Measurements from ENCODE around the gene PRSS58.

Gene PRSS58

DNA sequence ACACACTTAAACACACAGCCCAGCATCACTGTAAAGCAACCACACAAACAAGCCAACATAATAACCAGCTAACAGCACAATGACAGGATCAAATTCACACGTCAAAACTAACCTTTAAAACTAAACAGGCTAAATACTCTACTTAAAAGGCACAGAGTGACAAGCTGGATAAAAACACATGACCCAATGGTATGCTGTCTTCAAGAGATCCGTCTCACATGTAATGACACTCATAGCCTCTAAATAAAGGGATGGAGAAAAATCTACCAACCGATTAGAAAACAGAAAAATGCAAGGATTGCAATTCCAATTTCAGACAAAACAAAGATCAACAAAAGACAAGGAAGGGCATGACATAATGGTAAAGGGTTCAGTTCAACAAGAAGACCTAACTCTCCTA, 17.2 kb upstream of the PRSS58 start:
- H3K4me1 ChIP-seq (ENCODE audit: control insufficient read depth in 1 of 2, insufficient read depth in 2 of 2, low read length in 2 of 2): no peaks in the 10 kb centered on the region
- no peaks in the 10 kb centered on the region for H3K27me3 ChIP-seq (ENCODE audit: low read depth, low read length)
- no peak overlapping the region for H3K4me3 ChIP-seq (ENCODE audit: low read depth in 1 of 2, low read length in 2 of 2)
- H3K27ac ChIP-seq (ENCODE audit: low read length): no peak overlapping the region
- no peaks in the 10 kb centered on the region for H3K36me3 ChIP-seq (ENCODE audit: control insufficient read depth in 1 of 2, insufficient read depth in 2 of 2, low read length in 2 of 2)
- peaks cover 3 to 11% of the 10 kb centered on the region in 2 donors for H3K9me3 ChIP-seq (ENCODE audit: control insufficient read depth in 1 of 2, low read length in 2 of 2)

DNA sequence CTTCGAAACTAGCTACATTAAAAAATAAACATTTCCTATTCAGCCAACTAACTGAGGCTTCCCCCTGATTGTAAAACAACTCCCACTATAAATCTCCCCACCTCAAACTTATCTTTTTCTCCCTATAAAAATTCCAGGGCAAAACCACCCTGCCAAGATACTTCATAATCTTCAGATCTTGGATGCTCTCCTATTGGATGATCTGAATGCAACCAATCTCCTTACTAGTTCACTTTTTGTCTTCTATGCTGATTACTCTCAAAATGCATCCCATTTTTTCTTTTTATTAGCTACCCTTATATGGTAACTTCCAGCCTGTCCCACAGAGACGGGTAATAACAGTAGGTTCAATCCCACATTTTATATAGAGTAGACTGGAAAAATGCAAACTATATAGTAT, 15.0 kb upstream of the PRSS58 start:
- no peaks in the 10 kb centered on the region for H3K27me3 ChIP-seq (ENCODE audit: low read depth, low read length)
- H3K9me3 ChIP-seq (ENCODE audit: control insufficient read depth in 1 of 2, low read length in 2 of 2): peaks cover 3 to 11% of the 10 kb centered on the region in 2 donors
- H3K36me3 ChIP-seq (ENCODE audit: control insufficient read depth in 1 of 2, insufficient read depth in 2 of 2, low read length in 2 of 2): no peaks in the 10 kb centered on the region
- no peak overlapping the region for H3K27ac ChIP-seq (ENCODE audit: low read length)
- H3K4me1 ChIP-seq (ENCODE audit: control insufficient read depth in 1 of 2, insufficient read depth in 2 of 2, low read length in 2 of 2): no peaks in the 10 kb centered on the region
- H3K4me3 ChIP-seq (ENCODE audit: low read depth in 1 of 2, low read length in 2 of 2): no peak overlapping the region

DNA sequence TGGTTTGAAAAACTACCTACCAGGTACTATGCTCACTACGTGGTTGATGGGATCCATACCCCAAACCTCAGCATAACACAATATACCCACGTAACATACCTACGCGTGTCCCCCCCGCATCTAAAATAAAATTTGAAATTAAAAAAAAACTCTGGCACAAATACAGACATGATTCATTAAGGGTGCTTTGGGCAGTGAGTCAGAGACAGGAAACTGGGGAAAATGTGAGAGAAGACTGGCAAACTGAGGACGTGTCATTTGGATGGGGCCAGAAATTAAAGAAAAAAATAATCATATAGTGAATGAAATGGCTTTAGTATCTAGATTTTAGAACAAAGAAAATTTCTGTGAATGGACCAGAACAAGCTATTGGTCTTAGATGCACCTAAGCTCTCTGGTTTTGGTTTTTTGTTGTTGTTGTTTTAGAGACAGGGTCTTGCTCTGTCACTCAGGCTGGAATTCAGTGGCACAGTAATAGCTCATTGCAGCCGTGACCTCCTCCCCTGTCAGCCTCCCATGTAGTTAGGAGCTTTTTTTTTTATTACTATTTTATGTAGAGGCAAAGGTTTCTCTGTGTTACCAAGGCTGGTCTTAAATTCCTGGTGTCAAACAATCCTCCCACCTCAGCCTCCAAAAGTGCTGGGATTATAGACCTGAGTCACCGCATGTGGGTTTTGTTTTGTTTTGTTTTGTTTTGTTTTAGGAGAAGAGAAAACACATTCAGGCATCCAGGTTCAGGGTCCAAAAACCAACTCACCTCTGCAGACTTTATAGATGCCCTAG, 5.9 kb upstream of the PRSS58 start:
- H3K4me1 ChIP-seq (ENCODE audit: control insufficient read depth in 1 of 2, insufficient read depth in 2 of 2, low read length in 2 of 2): no peaks in the 10 kb centered on the region
- H3K36me3 ChIP-seq (ENCODE audit: control insufficient read depth in 1 of 2, insufficient read depth in 2 of 2, low read length in 2 of 2): no peaks in the 10 kb centered on the region
- H3K4me3 ChIP-seq (ENCODE audit: low read depth in 1 of 2, low read length in 2 of 2): no peak overlapping the region
- no peaks in the 10 kb centered on the region for H3K27me3 ChIP-seq (ENCODE audit: low read depth, low read length)
- H3K27ac ChIP-seq (ENCODE audit: low read length): no peak overlapping the region
- H3K9me3 ChIP-seq (ENCODE audit: control insufficient read depth in 1 of 2, low read length in 2 of 2): no peaks in the 10 kb centered on the region

DNA sequence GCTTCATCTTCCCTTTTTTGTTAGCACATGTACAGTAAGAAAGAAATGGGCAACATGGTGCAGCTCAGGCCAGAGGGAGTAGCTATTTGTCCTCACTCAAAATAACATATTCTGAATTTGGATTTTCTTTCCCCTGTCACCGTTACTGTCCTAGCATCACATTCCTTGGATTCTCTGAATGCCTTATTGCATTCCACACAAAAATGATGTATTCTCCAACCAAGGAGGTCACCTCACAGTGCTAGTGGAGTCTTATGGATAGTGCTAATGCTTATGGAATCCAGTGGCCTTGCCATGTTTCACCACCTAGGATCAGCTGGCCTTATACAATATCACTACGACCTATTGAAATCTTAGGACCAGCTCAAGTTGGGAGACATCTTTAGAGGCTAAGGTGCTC, 7.2 kb downstream of the PRSS58 start:
- H3K9me3 ChIP-seq (ENCODE audit: control insufficient read depth in 1 of 2, low read length in 2 of 2): no peaks in the 10 kb centered on the region
- H3K36me3 ChIP-seq (ENCODE audit: control insufficient read depth in 1 of 2, insufficient read depth in 2 of 2, low read length in 2 of 2): no peaks in the 10 kb centered on the region
- H3K27me3 ChIP-seq (ENCODE audit: low read depth, low read length): no peaks in the 10 kb centered on the region
- H3K4me3 ChIP-seq (ENCODE audit: low read depth in 1 of 2, low read length in 2 of 2): no peak overlapping the region
- H3K4me1 ChIP-seq (ENCODE audit: control insufficient read depth in 1 of 2, insufficient read depth in 2 of 2, low read length in 2 of 2): no peaks in the 10 kb centered on the region
- no peak overlapping the region for H3K27ac ChIP-seq (ENCODE audit: low read length)

DNA sequence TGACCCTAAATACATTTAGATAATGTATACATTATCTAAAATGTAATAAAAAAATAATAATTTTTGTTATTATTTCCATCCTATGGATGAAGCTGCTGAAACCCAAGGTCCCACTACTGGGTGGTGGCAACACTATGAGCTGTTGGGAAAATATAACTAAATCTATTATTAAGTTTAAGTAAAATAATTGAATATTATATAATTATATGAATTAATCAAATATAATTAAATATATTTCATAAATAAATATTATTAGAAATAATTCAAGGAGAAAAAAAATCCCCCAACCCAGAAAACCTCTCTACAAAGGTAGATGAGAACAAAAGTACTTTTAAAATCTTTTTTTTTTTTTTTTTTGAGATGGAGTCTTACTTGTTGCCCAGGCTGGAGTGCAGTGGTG, 7.9 kb downstream of the PRSS58 start:
- Histone ChIP-seq H3K27ac (ENCODE audit: low read length) (no peak overlapping the region), H3K4me3 (ENCODE audit: low read depth in 1 of 2, low read length in 2 of 2) (no peak overlapping the region), H3K4me1 (ENCODE audit: control insufficient read depth in 1 of 2, insufficient read depth in 2 of 2, low read length in 2 of 2) (no peaks in the 10 kb centered on the region), H3K9me3 (ENCODE audit: control insufficient read depth in 1 of 2, low read length in 2 of 2) (no peaks in the 10 kb centered on the region), H3K36me3 (ENCODE audit: control insufficient read depth in 1 of 2, insufficient read depth in 2 of 2, low read length in 2 of 2) (no peaks in the 10 kb centered on the region), H3K27me3 (ENCODE audit: low read depth, low read length) (no peaks in the 10 kb centered on the region)

DNA sequence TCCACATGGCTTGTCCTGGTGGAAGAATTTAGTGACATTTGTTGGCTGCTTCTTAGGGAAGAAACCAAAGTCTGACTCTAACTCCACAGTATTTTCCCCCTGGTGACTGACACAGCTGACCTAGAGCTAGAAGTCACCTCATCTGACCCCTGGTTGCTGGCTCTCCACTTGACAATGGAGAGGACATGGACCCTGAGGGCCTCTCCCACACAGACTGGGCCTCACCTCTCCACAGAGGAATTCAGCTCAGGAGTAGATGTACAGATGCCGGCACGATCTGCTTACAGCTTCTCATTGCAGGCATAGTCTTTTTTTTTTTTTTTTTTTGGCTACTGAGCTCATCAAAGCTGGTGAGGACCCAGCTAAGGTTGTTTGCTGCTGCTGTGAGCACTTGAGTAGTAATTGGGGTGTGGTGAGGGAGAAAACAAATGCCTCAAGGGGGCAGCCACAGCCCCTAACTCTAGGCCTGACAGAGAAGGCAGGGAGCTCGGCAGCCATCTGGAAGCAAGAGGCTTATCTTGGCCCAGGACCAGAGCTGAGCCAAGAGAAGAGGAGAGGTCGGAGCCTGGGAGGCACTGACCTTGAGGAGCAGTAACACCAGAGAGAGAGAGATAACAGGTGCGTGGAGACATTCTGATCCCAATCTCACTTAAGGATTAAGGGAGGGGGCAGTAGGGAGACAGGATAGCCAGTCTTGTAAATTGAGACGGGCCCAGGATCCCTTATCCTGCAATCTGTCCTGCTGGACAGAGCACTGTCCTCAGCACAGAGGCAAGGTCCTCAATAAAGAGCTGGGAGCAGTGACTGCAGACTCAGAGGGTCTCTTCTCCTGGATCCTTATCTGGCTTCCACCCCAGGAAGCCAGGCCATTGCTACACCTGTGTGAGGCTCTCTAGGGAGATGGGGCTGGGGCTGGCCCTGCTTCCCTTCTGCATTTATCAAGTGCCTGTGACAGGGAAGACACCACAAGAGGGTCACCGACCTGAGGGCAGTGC, 9.4 kb downstream of the PRSS58 start:
- Histone ChIP-seq H3K4me3 (ENCODE audit: low read depth in 1 of 2, low read length in 2 of 2) (no peak overlapping the region), H3K4me1 (ENCODE audit: control insufficient read depth in 1 of 2, insufficient read depth in 2 of 2, low read length in 2 of 2) (no peaks in the 10 kb centered on the region), H3K36me3 (ENCODE audit: control insufficient read depth in 1 of 2, insufficient read depth in 2 of 2, low read length in 2 of 2) (no peaks in the 10 kb centered on the region), H3K27ac (ENCODE audit: low read length) (no peak overlapping the region), H3K27me3 (ENCODE audit: low read depth, low read length) (no peaks in the 10 kb centered on the region), H3K9me3 (ENCODE audit: control insufficient read depth in 1 of 2, low read length in 2 of 2) (no peaks in the 10 kb centered on the region)

DNA sequence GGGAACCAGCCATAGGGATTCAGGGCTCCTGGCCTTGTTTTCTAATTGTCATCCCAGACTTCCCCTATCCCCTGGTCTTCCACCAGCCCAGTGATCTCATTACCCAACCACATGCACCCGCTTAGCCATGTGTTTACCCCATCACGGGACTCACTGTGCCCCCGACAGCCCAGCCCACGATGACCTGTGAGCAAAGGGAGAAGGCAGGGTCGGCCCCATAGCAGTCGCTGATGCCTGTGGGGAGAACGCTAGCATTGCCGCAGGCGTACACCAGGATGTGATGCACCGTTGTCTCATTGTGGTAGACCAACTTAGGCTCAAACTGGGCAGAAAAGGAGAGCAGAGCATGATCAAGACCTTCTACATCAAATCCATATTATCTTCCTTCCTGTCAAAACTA, 14.0 kb downstream of the PRSS58 start:
- Histone ChIP-seq H3K4me1 (ENCODE audit: control insufficient read depth in 1 of 2, insufficient read depth in 2 of 2, low read length in 2 of 2) (no peaks in the 10 kb centered on the region), H3K4me3 (ENCODE audit: low read depth in 1 of 2, low read length in 2 of 2) (no peak overlapping the region), H3K36me3 (ENCODE audit: control insufficient read depth in 1 of 2, insufficient read depth in 2 of 2, low read length in 2 of 2) (no peaks in the 10 kb centered on the region), H3K27me3 (ENCODE audit: low read depth, low read length) (no peaks in the 10 kb centered on the region), H3K27ac (ENCODE audit: low read length) (no peak overlapping the region), H3K9me3 (ENCODE audit: control insufficient read depth in 1 of 2, low read length in 2 of 2) (no peaks in the 10 kb centered on the region)

DNA sequence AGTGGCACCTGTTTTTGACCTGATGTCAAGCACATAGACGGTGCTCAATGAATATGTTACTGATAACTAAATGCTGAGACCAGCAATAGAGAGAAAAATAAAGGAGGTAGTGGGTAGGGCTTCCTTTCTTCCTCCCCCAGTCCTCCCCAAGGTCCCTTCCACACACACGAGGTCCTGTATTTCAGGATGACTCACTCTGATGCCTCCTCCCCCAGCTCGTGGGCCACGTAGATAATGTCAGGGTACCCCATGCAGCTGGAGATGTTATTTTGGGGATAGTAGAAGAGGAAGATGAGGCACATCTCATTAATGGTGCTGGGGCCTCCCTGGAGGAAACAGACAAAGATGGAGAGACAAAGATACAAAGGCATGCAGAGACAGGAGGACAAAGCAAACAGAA, 17.3 kb downstream of the PRSS58 start:
- Histone ChIP-seq H3K9me3 (ENCODE audit: control insufficient read depth in 1 of 2, low read length in 2 of 2) (peaks cover 0 to 4% of the 10 kb centered on the region in 2 donors), H3K4me3 (ENCODE audit: low read depth in 1 of 2, low read length in 2 of 2) (no peak overlapping the region), H3K27me3 (ENCODE audit: low read depth, low read length) (no peaks in the 10 kb centered on the region), H3K36me3 (ENCODE audit: control insufficient read depth in 1 of 2, insufficient read depth in 2 of 2, low read length in 2 of 2) (no peaks in the 10 kb centered on the region), H3K27ac (ENCODE audit: low read length) (no peak overlapping the region), H3K4me1 (ENCODE audit: control insufficient read depth in 1 of 2, insufficient read depth in 2 of 2, low read length in 2 of 2) (no peaks in the 10 kb centered on the region)

DNA sequence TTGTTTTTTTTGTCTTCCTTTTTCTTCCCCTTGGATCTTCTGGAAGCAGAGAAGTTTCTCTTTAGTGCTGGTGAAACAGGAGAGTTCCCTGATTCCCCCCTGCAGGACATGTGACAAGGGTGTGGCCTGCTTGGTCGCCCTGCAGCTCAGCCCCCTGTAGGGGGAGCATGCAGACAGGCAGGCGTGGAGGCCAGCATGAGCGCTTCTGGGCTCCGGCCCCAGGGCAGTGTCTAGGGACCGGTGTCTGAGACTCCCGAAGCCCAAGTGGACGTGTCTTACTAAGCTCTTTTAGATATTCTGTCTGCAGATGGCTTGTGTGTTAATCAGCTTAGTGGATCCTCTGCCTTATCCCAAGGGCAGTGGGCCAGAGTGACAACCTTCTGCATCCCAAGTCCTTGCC, 26.1 kb downstream of the PRSS58 start:
- H3K4me1 ChIP-seq (ENCODE audit: control insufficient read depth in 1 of 2, insufficient read depth in 2 of 2, low read length in 2 of 2): no peaks in the 10 kb centered on the region
- no peaks in the 10 kb centered on the region for H3K36me3 ChIP-seq (ENCODE audit: control insufficient read depth in 1 of 2, insufficient read depth in 2 of 2, low read length in 2 of 2)
- no peak overlapping the region for H3K4me3 ChIP-seq (ENCODE audit: low read depth in 1 of 2, low read length in 2 of 2)
- H3K27me3 ChIP-seq (ENCODE audit: low read depth, low read length): no peaks in the 10 kb centered on the region
- peaks cover 0 to 7% of the 10 kb centered on the region in 2 donors for H3K9me3 ChIP-seq (ENCODE audit: control insufficient read depth in 1 of 2, low read length in 2 of 2)
- no peak overlapping the region for H3K27ac ChIP-seq (ENCODE audit: low read length)

DNA sequence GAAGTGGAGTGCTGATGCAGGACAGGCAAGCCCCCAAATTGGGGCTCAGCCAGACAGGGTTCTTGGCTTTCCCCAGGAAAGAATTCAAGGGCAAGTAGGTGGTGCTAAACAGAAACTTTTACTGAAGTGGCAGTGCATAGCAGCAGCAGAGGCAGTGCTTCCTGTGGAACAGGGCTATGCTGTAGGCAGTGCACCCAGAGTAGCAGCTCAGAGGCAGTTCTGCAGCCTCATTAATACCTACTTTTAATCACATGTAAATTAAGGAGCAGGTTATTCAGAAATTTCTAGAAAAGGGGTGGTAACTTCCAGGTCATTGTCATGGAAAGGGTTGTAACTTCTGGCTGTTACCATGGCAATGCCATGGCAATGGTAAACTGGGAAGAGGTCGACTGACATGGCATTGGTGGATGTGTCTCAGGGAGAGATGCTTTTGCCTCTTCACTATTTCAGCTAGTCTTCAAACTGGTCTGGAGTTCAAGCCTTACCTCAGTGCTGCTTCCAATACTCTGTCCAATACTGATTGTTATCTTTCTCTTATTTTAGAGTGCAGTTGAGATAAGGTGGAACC, 29.2 kb downstream of the PRSS58 start:
- no peaks in the 10 kb centered on the region for H3K4me1 ChIP-seq (ENCODE audit: control insufficient read depth in 1 of 2, insufficient read depth in 2 of 2, low read length in 2 of 2)
- H3K9me3 ChIP-seq (ENCODE audit: control insufficient read depth in 1 of 2, low read length in 2 of 2): no peaks in the 10 kb centered on the region
- H3K27me3 ChIP-seq (ENCODE audit: low read depth, low read length): no peaks in the 10 kb centered on the region

More for the DNA sequence above, 29.2 kb downstream of the PRSS58 start:
- Histone ChIP-seq H3K36me3 (ENCODE audit: control insufficient read depth in 1 of 2, insufficient read depth in 2 of 2, low read length in 2 of 2) (no peaks in the 10 kb centered on the region), H3K27ac (ENCODE audit: low read length) (no peak overlapping the region), H3K4me3 (ENCODE audit: low read depth in 1 of 2, low read length in 2 of 2) (no peak overlapping the region)

Data from muscle layer of duodenum (tissue), 2 donors.